SK-N-SH treated with all-trans-retinoic acid at 6 μM for 48 hours (cell line): ENCODE data around the gene FRMD3.
A peak's percentile ranks its signal among the peaks of the same experiment; 100 is the strongest.

ENCODE experiments used
- ATAC-seq: fragments of 200-7000 bp; cut with Tn5 transposase; 3 replicates; pipeline ENCODE4 v1.9.1; 2020; ENCODE audit warnings: mild to moderate bottlenecking, moderate library complexity
- ARNTL ChIP-seq: fragments of 450-650 bp; formaldehyde crosslinking; IDR thresholded peaks from 2 replicates; pipeline ENCODE4 v1.5.0; 2020; ENCODE audit warnings: low read depth, mild to moderate bottlenecking, moderate library complexity, borderline replicate concordance
- BACH2 ChIP-seq: fragments of 250-450 bp; sonication (Bioruptor Pico); IDR thresholded peaks from 2 replicates; pipeline ENCODE4 v1.9.0; 2021; ENCODE audit warnings: mild to moderate bottlenecking, borderline replicate concordance
- CSDC2 ChIP-seq: fragments of 250-450 bp; sonication (Bioruptor Pico); IDR thresholded peaks from 2 replicates; pipeline ENCODE4 v1.5.0; 2020; ENCODE audit warnings: mild to moderate bottlenecking, moderate library complexity
- ESRRG ChIP-seq: fragments of 250-450 bp; sonication (Bioruptor Pico); IDR thresholded peaks from 2 replicates; pipeline ENCODE4 v1.6.1; 2021; ENCODE audit warnings: mild to moderate bottlenecking
- GLIS3 ChIP-seq: fragments of 250-450 bp; sonication (Bioruptor Pico); IDR thresholded peaks from 2 replicates; pipeline ENCODE4 v1.5.0; 2020; ENCODE audit warnings: mild to moderate bottlenecking, moderate library complexity
- ISL1 ChIP-seq: fragments of 250-450 bp; sonication (Bioruptor Pico); IDR thresholded peaks from 2 replicates; pipeline ENCODE4 v2.1.2; 2022; ENCODE audit warnings: mild to moderate bottlenecking, moderate library complexity
- OSR1 ChIP-seq: fragments of 250-450 bp; sonication (Bioruptor Pico); IDR thresholded peaks from 2 replicates; pipeline ENCODE4 v1.8.0; 2022; ENCODE audit warnings: moderate library complexity, mild to moderate bottlenecking, inconsistent platforms
- POU6F1 ChIP-seq: fragments of 250-450 bp; sonication (Bioruptor Pico); IDR thresholded peaks from 2 replicates; pipeline ENCODE4 v1.8.0; 2021; ENCODE audit warnings: low read depth, mild to moderate bottlenecking, moderate library complexity, borderline replicate concordance
- PPARA ChIP-seq: fragments of 250-450 bp; sonication (Bioruptor Pico); IDR thresholded peaks from 2 replicates; pipeline ENCODE4 v1.5.0; 2020; ENCODE audit warnings: mild to moderate bottlenecking, borderline replicate concordance
- RARB ChIP-seq: fragments of 250-450 bp; sonication (Bioruptor Pico); IDR thresholded peaks from 2 replicates; pipeline ENCODE4 v1.8.0; 2021; ENCODE audit warnings: mild to moderate bottlenecking, moderate library complexity
- SNAI2 ChIP-seq: fragments of 250-450 bp; sonication (Bioruptor Pico); IDR thresholded peaks from 2 replicates; pipeline ENCODE4 v1.5.0; 2020; ENCODE audit warnings: mild to moderate bottlenecking, moderate library complexity
- TCF4 ChIP-seq: fragments of 250-450 bp; sonication (Bioruptor Pico); IDR thresholded peaks from 2 replicates; pipeline ENCODE4 v1.8.0; 2021; ENCODE audit warnings: mild to moderate bottlenecking, moderate library complexity, borderline replicate concordance
- TOX ChIP-seq: fragments of 250-450 bp; sonication (Bioruptor Pico); IDR thresholded peaks from 2 replicates; pipeline ENCODE4 v1.8.0; 2021; ENCODE audit warnings: mild to moderate bottlenecking, moderate library complexity, borderline replicate concordance
- ZC3H10 ChIP-seq: fragments of 250-450 bp; sonication (Bioruptor Pico); IDR thresholded peaks from 2 replicates; pipeline ENCODE4 v1.5.1; 2021; ENCODE audit warnings: mild to moderate bottlenecking, moderate library complexity
- ZFP3 ChIP-seq: fragments of 250-450 bp; sonication (Bioruptor Pico); IDR thresholded peaks from 2 replicates; pipeline ENCODE4 v1.5.0; 2020; ENCODE audit warnings: mild to moderate bottlenecking, moderate library complexity
- ZFP30 ChIP-seq: fragments of 450-650 bp; formaldehyde crosslinking; IDR thresholded peaks from 2 replicates; pipeline ENCODE4 v1.5.0; 2022; ENCODE audit warnings: mild to moderate bottlenecking, moderate library complexity
- ZNF565 ChIP-seq: fragments of 450-650 bp; formaldehyde crosslinking; conservative IDR thresholded peaks from 2 replicates; pipeline ENCODE4 v1.5.0; 2020; ENCODE audit warnings: low read depth, mild to moderate bottlenecking, moderate library complexity
- ZNF70 ChIP-seq: fragments of 450-650 bp; formaldehyde crosslinking; IDR thresholded peaks from 2 replicates; pipeline ENCODE4 v1.5.0; 2020; ENCODE audit warnings: mild to moderate bottlenecking, moderate library complexity
- ZNF8 ChIP-seq: fragments of 450-650 bp; formaldehyde crosslinking; IDR thresholded peaks from 2 replicates; pipeline ENCODE4 v1.5.0; 2020; ENCODE audit warnings: mild to moderate bottlenecking, moderate library complexity
- TF ChIP-seq, protein P1 (sequence below): fragments of 250-450 bp; sonication (Bioruptor Pico); IDR thresholded peaks from 2 replicates; pipeline ENCODE4 v1.8.0; 2020; ENCODE audit warnings: mild to moderate bottlenecking, moderate library complexity, borderline replicate concordance
- TF ChIP-seq, protein P2 (sequence below): fragments of 250-450 bp; sonication (Bioruptor Pico); IDR thresholded peaks from 2 replicates; pipeline ENCODE4 v1.5.1; 2020; ENCODE audit warnings: low read depth, mild to moderate bottlenecking, moderate library complexity
- TF ChIP-seq, protein P3 (sequence below): fragments of 250-450 bp; sonication (Bioruptor Pico); IDR thresholded peaks from 2 replicates; pipeline ENCODE4 v1.5.0; 2020; ENCODE audit warnings: mild to moderate bottlenecking, moderate library complexity
- TF ChIP-seq, protein P4 (sequence below): fragments of 250-450 bp; sonication (Bioruptor Pico); IDR thresholded peaks from 2 replicates; pipeline ENCODE4 v1.5.1; 2021; ENCODE audit warnings: mild to moderate bottlenecking, moderate library complexity

FRMD3 gene

DNA sequence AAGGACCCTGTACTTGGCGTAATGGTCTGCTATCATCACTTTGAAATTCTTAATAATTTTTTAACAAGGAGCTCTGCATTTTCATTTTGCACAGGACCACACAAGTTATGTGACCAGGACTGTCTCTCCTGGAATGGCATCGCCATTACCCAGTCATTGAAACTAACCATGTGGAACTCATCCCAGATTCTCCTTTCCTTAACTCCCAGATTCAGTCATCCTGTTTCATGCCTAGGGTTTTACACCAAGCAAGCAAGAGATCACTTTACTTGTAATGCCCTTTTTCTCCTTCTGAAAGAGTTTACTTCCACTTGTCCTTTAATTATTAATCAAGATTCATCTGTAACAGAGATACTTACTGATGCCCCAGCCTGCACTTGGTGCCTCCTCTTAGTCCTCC lies 12.0 kb downstream of the FRMD3 start:
- TF ChIP-seq ZNF70 (CRISPR knock-in tag) (no peak), ZC3H10 (no peak), ARNTL (no peak), TOX (CRISPR knock-in tag) (no peak), ESRRG (no peak), SNAI2 (CRISPR knock-in tag) (no peak), BACH2 (CRISPR knock-in tag) (no peak), PPARA (CRISPR knock-in tag) (no peak), OSR1 (no peak), GLIS3 (CRISPR knock-in tag) (no peak), ISL1 (no peak), RARB (CRISPR knock-in tag) (no peak), ZFP30 (CRISPR knock-in tag) (no peak)
- TF ChIP-seq, protein P1, sequence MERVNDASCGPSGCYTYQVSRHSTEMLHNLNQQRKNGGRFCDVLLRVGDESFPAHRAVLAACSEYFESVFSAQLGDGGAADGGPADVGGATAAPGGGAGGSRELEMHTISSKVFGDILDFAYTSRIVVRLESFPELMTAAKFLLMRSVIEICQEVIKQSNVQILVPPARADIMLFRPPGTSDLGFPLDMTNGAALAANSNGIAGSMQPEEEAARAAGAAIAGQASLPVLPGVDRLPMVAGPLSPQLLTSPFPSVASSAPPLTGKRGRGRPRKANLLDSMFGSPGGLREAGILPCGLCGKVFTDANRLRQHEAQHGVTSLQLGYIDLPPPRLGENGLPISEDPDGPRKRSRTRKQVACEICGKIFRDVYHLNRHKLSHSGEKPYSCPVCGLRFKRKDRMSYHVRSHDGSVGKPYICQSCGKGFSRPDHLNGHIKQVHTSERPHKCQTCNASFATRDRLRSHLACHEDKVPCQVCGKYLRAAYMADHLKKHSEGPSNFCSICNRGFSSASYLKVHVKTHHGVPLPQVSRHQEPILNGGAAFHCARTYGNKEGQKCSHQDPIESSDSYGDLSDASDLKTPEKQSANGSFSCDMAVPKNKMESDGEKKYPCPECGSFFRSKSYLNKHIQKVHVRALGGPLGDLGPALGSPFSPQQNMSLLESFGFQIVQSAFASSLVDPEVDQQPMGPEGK (CRISPR knock-in tag), result no peak
- TF ChIP-seq, protein P2, sequence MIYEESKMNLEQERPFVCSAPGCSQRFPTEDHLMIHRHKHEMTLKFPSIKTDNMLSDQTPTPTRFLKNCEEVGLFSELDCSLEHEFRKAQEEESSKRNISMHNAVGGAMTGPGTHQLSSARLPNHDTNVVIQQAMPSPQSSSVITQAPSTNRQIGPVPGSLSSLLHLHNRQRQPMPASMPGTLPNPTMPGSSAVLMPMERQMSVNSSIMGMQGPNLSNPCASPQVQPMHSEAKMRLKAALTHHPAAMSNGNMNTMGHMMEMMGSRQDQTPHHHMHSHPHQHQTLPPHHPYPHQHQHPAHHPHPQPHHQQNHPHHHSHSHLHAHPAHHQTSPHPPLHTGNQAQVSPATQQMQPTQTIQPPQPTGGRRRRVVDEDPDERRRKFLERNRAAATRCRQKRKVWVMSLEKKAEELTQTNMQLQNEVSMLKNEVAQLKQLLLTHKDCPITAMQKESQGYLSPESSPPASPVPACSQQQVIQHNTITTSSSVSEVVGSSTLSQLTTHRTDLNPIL (CRISPR knock-in tag), result no peak
- TF ChIP-seq, protein P3, sequence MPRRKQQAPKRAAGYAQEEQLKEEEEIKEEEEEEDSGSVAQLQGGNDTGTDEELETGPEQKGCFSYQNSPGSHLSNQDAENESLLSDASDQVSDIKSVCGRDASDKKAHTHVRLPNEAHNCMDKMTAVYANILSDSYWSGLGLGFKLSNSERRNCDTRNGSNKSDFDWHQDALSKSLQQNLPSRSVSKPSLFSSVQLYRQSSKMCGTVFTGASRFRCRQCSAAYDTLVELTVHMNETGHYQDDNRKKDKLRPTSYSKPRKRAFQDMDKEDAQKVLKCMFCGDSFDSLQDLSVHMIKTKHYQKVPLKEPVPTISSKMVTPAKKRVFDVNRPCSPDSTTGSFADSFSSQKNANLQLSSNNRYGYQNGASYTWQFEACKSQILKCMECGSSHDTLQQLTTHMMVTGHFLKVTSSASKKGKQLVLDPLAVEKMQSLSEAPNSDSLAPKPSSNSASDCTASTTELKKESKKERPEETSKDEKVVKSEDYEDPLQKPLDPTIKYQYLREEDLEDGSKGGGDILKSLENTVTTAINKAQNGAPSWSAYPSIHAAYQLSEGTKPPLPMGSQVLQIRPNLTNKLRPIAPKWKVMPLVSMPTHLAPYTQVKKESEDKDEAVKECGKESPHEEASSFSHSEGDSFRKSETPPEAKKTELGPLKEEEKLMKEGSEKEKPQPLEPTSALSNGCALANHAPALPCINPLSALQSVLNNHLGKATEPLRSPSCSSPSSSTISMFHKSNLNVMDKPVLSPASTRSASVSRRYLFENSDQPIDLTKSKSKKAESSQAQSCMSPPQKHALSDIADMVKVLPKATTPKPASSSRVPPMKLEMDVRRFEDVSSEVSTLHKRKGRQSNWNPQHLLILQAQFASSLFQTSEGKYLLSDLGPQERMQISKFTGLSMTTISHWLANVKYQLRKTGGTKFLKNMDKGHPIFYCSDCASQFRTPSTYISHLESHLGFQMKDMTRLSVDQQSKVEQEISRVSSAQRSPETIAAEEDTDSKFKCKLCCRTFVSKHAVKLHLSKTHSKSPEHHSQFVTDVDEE, result no peak
- no peak for ATAC-seq

GRCh38 chr9:83523684-83524083 lies 14.5 kb downstream of the FRMD3 start:
- TF ChIP-seq, protein P2 (CRISPR knock-in tag), result no peak
- TF ChIP-seq ZNF8 (no peak), RARB (CRISPR knock-in tag) (no peak)
- ATAC-seq, result peak; percentile 56

- no peak for TF ChIP-seq TOX (CRISPR knock-in tag)
- no peak for TF ChIP-seq ZFP30 (CRISPR knock-in tag)
- TF ChIP-seq ISL1, result no peak
- no peak for TF ChIP-seq TCF4 (CRISPR knock-in tag)
- TF ChIP-seq ESRRG, result no peak
- no peak for TF ChIP-seq ZNF8
- TF ChIP-seq, protein P2 (CRISPR knock-in tag), result no peak
- TF ChIP-seq ZNF565 (CRISPR knock-in tag), result no peak
- TF ChIP-seq ZNF70 (CRISPR knock-in tag), result no peak
- TF ChIP-seq, protein P4, sequence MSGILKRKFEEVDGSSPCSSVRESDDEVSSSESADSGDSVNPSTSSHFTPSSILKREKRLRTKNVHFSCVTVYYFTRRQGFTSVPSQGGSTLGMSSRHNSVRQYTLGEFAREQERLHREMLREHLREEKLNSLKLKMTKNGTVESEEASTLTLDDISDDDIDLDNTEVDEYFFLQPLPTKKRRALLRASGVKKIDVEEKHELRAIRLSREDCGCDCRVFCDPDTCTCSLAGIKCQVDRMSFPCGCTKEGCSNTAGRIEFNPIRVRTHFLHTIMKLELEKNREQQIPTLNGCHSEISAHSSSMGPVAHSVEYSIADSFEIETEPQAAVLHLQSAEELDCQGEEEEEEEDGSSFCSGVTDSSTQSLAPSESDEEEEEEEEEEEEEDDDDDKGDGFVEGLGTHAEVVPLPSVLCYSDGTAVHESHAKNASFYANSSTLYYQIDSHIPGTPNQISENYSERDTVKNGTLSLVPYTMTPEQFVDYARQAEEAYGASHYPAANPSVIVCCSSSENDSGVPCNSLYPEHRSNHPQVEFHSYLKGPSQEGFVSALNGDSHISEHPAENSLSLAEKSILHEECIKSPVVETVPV, result no peak
- TF ChIP-seq PPARA (CRISPR knock-in tag), result no peak
- TF ChIP-seq CSDC2 (CRISPR knock-in tag), result no peak
- no peak for TF ChIP-seq ZC3H10
- TF ChIP-seq ZFP3, result no peak
- TF ChIP-seq SNAI2 (CRISPR knock-in tag), result no peak
- TF ChIP-seq, protein P3, result no peak
- no peak for TF ChIP-seq POU6F1 (CRISPR knock-in tag)
- no peak for ATAC-seq
Observed at GRCh38 chr9:83521411-83521810, 16.8 kb downstream of the FRMD3 start.
